Measurements from ENCODE around the gene PTPN4.
"Not testable (repeated sequence)": the region's sequence is repeated elsewhere in the genome, so short reads cannot be mapped to it uniquely, and the experiment has no call there.

The PTPN4 gene

DNA sequence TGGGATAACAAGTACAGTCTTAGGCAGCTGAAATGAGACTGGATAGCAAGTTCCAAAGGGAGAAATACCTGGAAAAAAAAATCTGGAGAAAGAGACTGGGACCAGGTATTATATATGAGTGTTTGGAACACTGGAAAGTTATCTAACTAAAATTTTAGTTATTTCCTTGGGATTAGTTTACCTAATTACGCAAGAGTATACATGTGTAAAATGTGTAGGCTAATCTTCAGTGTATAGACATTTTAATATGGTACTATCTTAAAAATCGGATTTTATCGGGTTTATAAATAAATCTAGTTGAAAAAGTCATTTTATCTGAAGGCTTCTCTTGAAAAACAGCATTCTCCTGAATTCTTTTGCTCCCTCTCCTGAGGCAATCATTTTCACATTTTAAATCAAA lies 257.1 kb downstream of the PTPN4 start:
- no peak for DNase-seq (ENCODE audit: low spot score)

DNA sequence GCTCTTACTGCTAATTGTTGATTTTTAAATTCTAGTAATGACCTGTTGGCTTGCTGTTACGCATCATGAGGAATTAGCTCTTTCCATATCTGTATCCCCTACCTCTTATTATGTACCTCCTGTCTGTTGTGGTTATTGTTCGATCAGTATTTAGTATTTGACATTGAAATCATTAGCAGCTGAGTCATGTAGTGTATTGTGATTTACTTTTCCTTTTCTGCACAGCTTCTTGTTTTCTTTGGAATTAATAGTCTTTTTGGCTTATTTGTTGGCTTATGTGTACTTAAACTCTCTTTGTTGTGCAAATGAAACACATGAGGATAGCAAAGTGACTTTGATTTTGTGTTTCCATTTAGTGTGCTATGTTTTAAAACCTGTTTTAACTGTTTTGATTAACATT lies 257.5 kb downstream of the PTPN4 start:
- DNase-seq (ENCODE audit: low spot score) = no peak

DNA sequence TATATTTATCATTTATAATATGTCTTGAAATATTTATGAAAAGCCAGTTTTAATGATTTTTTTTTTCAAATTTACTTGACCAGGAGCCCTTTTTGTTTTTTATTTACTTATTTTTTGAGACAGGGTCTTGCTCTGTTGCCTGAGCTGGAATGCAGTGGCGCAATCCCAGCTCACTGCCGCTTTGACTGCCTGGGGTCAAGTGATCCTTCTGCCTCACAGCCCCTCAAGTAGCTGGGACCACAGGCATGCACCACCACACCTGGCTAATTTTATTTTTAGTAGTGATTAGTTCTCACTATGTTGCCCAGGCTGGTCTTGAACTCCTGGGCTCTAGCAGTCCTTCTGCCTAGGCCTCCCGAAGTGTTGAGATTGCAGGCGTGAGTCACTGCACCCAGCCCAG lies 258.8 kb downstream of the PTPN4 start:
- DNase-seq (ENCODE audit: low spot score) = no peak

DNA sequence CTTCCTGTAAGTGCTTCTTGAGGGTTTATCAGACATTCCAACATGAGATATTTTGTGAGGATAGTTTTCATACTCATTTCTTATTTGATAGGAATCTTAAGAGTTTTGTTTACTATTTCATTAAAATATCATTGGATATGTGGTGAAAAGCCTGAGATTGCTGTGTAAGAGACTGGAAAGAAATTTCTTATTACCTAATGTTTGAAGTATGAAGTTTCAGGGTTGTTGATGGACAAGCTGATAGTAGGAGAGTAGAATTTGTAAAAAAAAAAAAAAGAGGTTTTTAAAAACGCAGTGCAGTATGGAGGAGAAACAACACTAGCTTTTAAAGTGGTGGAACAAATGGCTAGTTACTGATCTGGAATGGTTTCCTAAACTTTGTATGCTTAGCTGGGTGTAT lies 260.8 kb downstream of the PTPN4 start:
- DNase-seq (ENCODE audit: low spot score) = no peak

DNA sequence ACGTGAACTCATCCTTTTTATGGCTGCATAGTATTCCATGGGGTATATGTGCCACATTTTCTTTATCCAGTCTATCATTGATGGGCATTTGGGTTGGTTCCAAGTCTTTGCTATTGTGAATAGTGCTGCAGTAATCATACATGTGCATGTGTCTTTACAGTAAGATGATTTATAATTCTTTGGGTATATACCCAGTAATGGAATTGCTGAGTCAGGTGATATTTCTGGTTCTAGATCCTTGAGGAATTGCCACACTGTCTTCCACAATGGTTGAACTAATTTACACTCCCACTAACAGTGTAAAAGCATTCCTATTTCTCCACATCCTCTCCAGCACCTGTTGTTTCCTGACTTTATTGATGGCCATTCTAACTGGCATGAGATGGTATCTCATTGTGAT lies 262.8 kb downstream of the PTPN4 start:
- not testable (repeated sequence) for DNase-seq (ENCODE audit: low spot score)

DNA sequence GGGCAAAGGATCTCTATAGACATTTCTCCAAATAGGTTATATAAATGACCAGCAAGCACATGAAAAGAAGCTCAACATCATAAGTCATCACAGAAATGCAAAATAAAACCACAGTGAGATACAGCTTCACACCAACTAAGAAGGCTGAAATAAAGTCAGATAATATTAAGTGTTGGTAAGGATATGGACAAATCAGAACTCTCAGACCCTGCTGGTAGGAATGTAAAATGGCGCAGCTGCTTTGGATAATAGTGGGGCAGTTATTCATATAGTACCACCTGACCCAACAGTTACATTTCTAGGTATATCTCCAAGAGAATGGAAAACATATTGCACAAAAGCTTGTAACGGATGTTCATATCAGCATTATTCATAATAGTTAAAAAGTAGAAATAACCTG lies 267.2 kb downstream of the PTPN4 start:
- no peak for DNase-seq (ENCODE audit: low spot score)

DNA sequence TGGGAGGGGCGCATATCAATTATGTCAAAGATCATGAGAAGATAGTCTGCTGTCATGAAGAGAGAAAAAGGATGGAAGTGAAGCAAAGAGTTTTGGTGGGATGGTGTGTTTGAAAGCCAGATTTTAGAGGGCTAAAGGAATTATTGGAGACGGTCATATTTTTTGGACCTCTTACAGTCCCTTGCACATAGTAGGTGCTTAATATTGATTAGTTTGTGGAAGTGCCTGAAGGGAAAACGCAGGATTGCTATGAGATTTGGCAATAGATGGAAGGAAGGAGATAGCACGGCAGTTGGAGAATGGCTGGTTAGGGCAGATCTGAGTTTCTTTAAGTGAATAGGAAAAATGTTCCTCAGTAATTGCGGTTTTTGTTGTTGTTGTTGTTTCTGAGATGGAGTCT lies 269.1 kb downstream of the PTPN4 start:
- DNase-seq (ENCODE audit: low spot score) = no peak

DNA sequence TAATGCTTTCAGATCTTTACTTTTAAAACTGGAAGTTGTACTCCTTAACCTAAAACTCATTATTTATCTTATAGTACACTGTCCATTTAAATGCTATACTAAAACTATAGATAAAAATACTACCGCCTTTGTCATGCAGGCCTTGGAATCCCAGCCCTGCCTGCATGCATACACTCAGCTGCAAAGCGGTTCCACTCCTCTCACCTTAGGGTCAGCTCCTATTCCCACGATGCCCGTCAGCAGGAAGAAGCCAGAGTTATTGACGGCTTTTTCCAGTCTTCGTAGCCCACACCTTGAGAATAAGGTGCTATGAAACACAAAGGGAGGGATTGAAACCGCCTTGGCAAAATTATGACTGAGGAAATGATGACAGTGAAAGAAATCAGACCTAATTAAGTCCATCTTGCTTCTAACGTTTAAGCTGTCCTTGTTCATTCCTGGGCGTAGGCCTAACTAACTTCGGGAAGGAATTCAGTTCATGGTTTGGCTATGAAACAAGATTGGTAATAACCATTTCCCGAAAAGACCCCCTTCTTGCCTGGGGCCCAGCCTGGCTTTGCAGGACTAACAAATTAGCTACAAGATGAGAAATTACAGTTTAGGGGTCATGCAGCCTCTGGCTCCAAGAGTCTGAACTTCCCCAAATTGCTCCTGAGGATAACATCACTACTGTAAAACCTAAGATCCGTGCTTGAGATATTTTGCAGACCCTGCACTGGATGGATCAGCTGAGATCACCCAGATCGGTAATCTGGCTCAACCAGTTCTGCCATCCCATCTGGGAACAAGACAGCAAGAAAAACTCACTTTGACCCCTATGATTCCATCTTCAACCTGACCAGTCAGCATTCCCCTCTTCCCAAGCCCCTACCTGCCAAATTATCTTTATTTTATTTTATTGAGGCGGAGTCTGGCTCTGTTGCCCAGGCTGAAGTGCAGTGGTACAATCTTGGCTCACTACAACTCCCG lies 270.2 kb downstream of the PTPN4 start:
- no peak for DNase-seq (ENCODE audit: low spot score)

DNA sequence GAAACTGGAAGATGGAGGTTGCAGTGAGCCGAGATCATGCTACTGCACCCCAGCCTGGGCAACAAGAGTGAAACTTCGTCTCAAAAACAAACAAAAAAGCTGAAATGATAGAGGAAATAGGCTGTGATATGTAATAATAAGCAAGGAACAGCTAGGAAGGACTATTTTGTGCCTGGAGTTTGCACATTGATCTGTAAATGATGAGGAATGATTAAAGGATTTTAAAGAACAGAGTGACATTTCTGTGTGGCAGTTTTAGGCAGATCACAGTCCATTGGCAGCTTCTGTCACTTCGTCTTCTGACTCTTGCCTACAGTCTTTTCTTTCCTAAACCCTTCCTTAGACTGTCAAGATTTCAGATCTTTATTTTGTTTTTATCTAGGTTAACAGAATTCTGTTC lies 272.6 kb downstream of the PTPN4 start:
- DNase-seq (ENCODE audit: low spot score) = no peak
